ENCODE results near the gene KCNH5. TPM values are rescaled to one million over a fixed set of nuclear protein-coding genes. Genes with fewer than 3 reads are reported as not detected.

The KCNH5 gene
- total and polyA plus RNA-seq, 4 donors: not detected

DNA sequence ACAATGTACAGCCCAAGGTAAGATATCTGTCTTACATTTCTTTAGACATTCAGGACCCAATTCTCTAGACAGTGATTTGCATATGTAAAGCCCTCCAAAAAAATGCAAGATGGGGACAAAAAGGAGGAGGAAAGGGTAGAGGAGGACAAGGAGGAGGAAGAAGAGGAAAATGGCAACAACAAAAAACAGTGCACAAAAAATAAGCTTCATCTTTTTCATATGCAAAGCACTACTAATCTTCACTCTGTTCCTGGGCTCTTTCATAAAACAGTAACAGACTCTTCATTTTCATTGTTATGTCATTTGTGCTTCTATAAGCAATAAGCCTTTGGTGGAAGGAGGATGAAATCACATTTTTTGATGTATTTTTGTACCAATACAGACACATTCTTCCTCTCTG, 61.4 kb downstream of the KCNH5 start:
- H3K27me3 ChIP-seq (ENCODE audit: control insufficient read depth in 4 of 4, insufficient read depth in 4 of 4, low read length in 3 of 4): no peaks in the 10 kb centered on the region

DNA sequence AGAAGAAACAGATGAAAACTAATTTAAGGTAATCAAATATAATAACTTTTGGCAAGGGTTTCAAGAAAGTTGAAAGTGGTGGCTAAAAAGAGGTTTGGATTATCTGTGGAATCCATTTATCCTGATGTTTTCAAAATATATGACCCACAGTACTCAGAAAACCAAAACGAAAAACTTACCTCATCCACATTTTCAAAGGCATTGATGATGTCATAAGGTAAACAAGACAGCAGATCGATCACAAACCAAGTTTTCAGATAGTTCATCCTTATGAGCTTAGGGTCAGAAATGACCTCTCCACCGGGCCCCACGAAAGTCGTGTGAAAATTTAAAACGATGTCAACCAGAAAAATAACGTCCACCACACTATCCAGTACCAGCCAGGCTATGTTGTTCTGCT, 64.6 kb downstream of the KCNH5 start:
- Histone ChIP-seq H3K9ac (ENCODE audit: low read depth in 1 of 2, low read length in 2 of 2) (no peak overlapping the region), H3K4me1 (ENCODE audit: control insufficient read depth in 4 of 4, insufficient read depth in 4 of 4, low read length in 3 of 4) (no peaks in the 10 kb centered on the region), H3K9me3 (ENCODE audit: control insufficient read depth in 4 of 4, low read length in 3 of 4) (no peaks in the 10 kb centered on the region), H3K4me3 (ENCODE audit: low read depth in 1 of 3, low read length in 3 of 3) (no peak overlapping the region), H3K27ac (ENCODE audit: low read depth in 1 of 2, low read length in 2 of 2) (no peak overlapping the region), H3K27me3 (ENCODE audit: control insufficient read depth in 4 of 4, insufficient read depth in 4 of 4, low read length in 3 of 4) (no peaks in the 10 kb centered on the region), H3K36me3 (ENCODE audit: control insufficient read depth in 4 of 4, insufficient read depth in 3 of 4, low read depth in 1 of 4, low read length in 3 of 4) (no peaks in the 10 kb centered on the region)
- 74% methylated on average over 7 of the region's 7 CpGs for WGBS
- TF ChIP-seq TAF1 (conservative IDR thresholded peaks at IDR 0.05) (no peak), EGR1 (IDR thresholded peaks at IDR 0.05; ENCODE audit: low read depth in 2 of 2) (no peak), RXRA (IDR thresholded peaks at IDR 0.05) (no peak), FOXA2 (IDR thresholded peaks at IDR 0.05) (no peak), RAD21 (IDR thresholded peaks at IDR 0.05) (no peak), HNF4A (conservative IDR thresholded peaks at IDR 0.05) (no peak), NR2F2 (IDR thresholded peaks at IDR 0.05) (no peak)
- TF ChIP-seq, protein P1, sequence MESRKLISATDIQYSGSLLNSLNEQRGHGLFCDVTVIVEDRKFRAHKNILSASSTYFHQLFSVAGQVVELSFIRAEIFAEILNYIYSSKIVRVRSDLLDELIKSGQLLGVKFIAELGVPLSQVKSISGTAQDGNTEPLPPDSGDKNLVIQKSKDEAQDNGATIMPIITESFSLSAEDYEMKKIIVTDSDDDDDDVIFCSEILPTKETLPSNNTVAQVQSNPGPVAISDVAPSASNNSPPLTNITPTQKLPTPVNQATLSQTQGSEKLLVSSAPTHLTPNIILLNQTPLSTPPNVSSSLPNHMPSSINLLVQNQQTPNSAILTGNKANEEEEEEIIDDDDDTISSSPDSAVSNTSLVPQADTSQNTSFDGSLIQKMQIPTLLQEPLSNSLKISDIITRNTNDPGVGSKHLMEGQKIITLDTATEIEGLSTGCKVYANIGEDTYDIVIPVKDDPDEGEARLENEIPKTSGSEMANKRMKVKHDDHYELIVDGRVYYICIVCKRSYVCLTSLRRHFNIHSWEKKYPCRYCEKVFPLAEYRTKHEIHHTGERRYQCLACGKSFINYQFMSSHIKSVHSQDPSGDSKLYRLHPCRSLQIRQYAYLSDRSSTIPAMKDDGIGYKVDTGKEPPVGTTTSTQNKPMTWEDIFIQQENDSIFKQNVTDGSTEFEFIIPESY (IDR thresholded peaks at IDR 0.05): no peak
- TF ChIP-seq, protein P2, sequence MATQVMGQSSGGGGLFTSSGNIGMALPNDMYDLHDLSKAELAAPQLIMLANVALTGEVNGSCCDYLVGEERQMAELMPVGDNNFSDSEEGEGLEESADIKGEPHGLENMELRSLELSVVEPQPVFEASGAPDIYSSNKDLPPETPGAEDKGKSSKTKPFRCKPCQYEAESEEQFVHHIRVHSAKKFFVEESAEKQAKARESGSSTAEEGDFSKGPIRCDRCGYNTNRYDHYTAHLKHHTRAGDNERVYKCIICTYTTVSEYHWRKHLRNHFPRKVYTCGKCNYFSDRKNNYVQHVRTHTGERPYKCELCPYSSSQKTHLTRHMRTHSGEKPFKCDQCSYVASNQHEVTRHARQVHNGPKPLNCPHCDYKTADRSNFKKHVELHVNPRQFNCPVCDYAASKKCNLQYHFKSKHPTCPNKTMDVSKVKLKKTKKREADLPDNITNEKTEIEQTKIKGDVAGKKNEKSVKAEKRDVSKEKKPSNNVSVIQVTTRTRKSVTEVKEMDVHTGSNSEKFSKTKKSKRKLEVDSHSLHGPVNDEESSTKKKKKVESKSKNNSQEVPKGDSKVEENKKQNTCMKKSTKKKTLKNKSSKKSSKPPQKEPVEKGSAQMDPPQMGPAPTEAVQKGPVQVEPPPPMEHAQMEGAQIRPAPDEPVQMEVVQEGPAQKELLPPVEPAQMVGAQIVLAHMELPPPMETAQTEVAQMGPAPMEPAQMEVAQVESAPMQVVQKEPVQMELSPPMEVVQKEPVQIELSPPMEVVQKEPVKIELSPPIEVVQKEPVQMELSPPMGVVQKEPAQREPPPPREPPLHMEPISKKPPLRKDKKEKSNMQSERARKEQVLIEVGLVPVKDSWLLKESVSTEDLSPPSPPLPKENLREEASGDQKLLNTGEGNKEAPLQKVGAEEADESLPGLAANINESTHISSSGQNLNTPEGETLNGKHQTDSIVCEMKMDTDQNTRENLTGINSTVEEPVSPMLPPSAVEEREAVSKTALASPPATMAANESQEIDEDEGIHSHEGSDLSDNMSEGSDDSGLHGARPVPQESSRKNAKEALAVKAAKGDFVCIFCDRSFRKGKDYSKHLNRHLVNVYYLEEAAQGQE (IDR thresholded peaks at IDR 0.05): no peak
- DNase-seq (ENCODE audit: low spot score): no peak

More for the DNA sequence above, 61.4 kb downstream of the KCNH5 start:
- Histone ChIP-seq H3K36me3 (ENCODE audit: control insufficient read depth in 4 of 4, insufficient read depth in 3 of 4, low read depth in 1 of 4, low read length in 3 of 4) (no peaks in the 10 kb centered on the region), H3K4me1 (ENCODE audit: control insufficient read depth in 4 of 4, insufficient read depth in 4 of 4, low read length in 3 of 4) (no peaks in the 10 kb centered on the region), H3K4me3 (ENCODE audit: low read depth in 1 of 3, low read length in 3 of 3) (no peak overlapping the region), H3K9me3 (ENCODE audit: control insufficient read depth in 4 of 4, low read length in 3 of 4) (no peaks in the 10 kb centered on the region), H3K9ac (ENCODE audit: low read depth in 1 of 2, low read length in 2 of 2) (no peak overlapping the region), H3K27ac (ENCODE audit: low read depth in 1 of 2, low read length in 2 of 2) (no peak overlapping the region)
- no peak for DNase-seq (ENCODE audit: low spot score)
- TF ChIP-seq FOXA1 (IDR thresholded peaks at IDR 0.05) (no peak), RXRA (IDR thresholded peaks at IDR 0.05) (no peak), EGR1 (IDR thresholded peaks at IDR 0.05; ENCODE audit: low read depth in 2 of 2) (no peak), JUND (IDR thresholded peaks at IDR 0.05) (no peak), YY1 (IDR thresholded peaks at IDR 0.05) (no peak)
- TF ChIP-seq, protein P2 (IDR thresholded peaks at IDR 0.05): no peak
- TF ChIP-seq, protein P3, sequence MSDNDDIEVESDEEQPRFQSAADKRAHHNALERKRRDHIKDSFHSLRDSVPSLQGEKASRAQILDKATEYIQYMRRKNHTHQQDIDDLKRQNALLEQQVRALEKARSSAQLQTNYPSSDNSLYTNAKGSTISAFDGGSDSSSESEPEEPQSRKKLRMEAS (IDR thresholded peaks at IDR 0.05): no peak

Measured in liver (tissue), 9 donors.